GM12878 (cell line): ENCODE data around the gene DMAC1. TPM values are rescaled to one million over a fixed set of nuclear protein-coding genes. Genes with fewer than 3 reads are reported as not detected.
A peak's percentile ranks its signal among the peaks of the same experiment; 100 is the strongest.

Experiments
- BHLHE40 ChIP-seq, 2 experiments: fragments of 450-650 bp in 1 of 2; IDR thresholded peaks; 2 replicates each; pipeline ENCODE4 v1.6.1; 2011 to 2017; ENCODE audit warnings: low read depth in 2 of 2, borderline replicate concordance in 1 of 2, improper control_type of control experiment in 1 of 2, low read length in 1 of 2, mild to moderate bottlenecking in 1 of 2
- IRF5 ChIP-seq: fragments of 450-650 bp; IDR thresholded peaks from 2 replicates; pipeline ENCODE4 v1.6.1; 2017; ENCODE audit warnings: borderline replicate concordance
- JUNB ChIP-seq: IDR thresholded peaks from 2 replicates; pipeline ENCODE4 v1.6.1; 2016; ENCODE audit warnings: antibody characterized with exemption, mild to moderate bottlenecking
- PAX8 ChIP-seq: fragments of 450-650 bp; IDR thresholded peaks from 2 replicates; pipeline ENCODE4 v1.6.1; 2017; ENCODE audit warnings: mild to moderate bottlenecking, moderate library complexity
- REST ChIP-seq: IDR thresholded peaks from 2 replicates; pipeline ENCODE4 v1.6.1; 2012; ENCODE audit warnings: mild to moderate bottlenecking, low read depth, low read length
- SP1 ChIP-seq: IDR thresholded peaks from one replicate; pipeline ENCODE4 v1.6.1; 2011; ENCODE audit warnings: low read depth, low read length
- SPI1 ChIP-seq: IDR thresholded peaks from 2 replicates; pipeline ENCODE4 v1.6.1; 2011; ENCODE audit warnings: low read depth, mild to moderate bottlenecking, low read length, moderate library complexity, borderline replicate concordance; ENCODE audit not compliant: insufficient read depth
- SRF ChIP-seq, 2 experiments: IDR thresholded peaks; 2 replicates each; pipeline ENCODE4 v1.6.1; 2011; ENCODE audit warnings: low read depth in 2 of 2, low read length in 2 of 2, mild to moderate bottlenecking in 1 of 2, moderate library complexity in 1 of 2
- ZNF274 ChIP-seq: IDR thresholded peaks from one replicate; pipeline ENCODE4 v1.8.0; 2011; ENCODE audit not compliant: insufficient read length, insufficient read depth
- ZSCAN29 ChIP-seq: fragments of 450-650 bp; IDR thresholded peaks from 2 replicates; pipeline ENCODE4 v1.6.1; 2017; ENCODE audit warnings: mild to moderate bottlenecking, moderate library complexity
- polyA plus RNA-seq, 11 experiments: library from polyadenylated mRNA; depleted of rRNA in 4 of 11; unstranded in 6 of 11; stranded (reverse) in 5 of 11; fragments of >200 nt; fragmentation: Nextera tagmentation in 4 of 11; fragmentation: Illumina TruSeq in 1 of 11; extraction: Ambion mirVana in 4 of 11; extraction: Trizol in 1 of 11; gene quantifications; 1 replicate in 1 of 11; 2 replicates in 10 of 11; pipeline versions ENCODE4 v1.2.1 to v1.2.3, GENCODE V29; 2011 to 2016; ENCODE audit warnings: inconsistent platforms in 2 of 11, missing spikeins in 2 of 11, low read depth in 1 of 11
- total RNA-seq, 4 experiments: library from RNA; depleted of rRNA in 3 of 4; stranded (reverse); fragments of >200 nt in 3 of 4; fragmentation: Illumina TruSeq in 1 of 4; extraction: Trizol in 1 of 4; gene quantifications; 2 replicates each; pipeline versions ENCODE4 v1.2.1 to v1.2.3, GENCODE V29; 2013 to 2021
- TF ChIP-seq, protein P1 (sequence below): fragments of 450-650 bp; formaldehyde crosslinking; IDR thresholded peaks from 2 replicates; pipeline ENCODE4 v1.4.0; 2022; ENCODE audit warnings: mild to moderate bottlenecking, moderate library complexity

Gene DMAC1
- total and polyA plus RNA-seq, 10 of the 15 experiments (the other 5 are each of a cell fraction or from before 2014, with no cell fraction given): 16.0 to 123 (median 44.5) TPM

GRCh38 chr9:7762600-7762999, 37.0 kb downstream of the DMAC1 start (continued):
- TF ChIP-seq REST: no peak
- peak in 1 of 2 experiments; percentile 65; a peak in 2 of 4 replicates for TF ChIP-seq BHLHE40 (IDR thresholded peaks at IDR 0.05; ENCODE audit: borderline replicate concordance in 1 of 2, low read depth in 2 of 2, low read length in 1 of 2)
- TF ChIP-seq PAX8: no peak
- TF ChIP-seq SRF (IDR thresholded peaks at IDR 0.05; ENCODE audit: low read depth in 2 of 2, low read length in 2 of 2): no peak
- no peak for TF ChIP-seq SP1
- TF ChIP-seq JUNB: no peak
- TF ChIP-seq, protein P1, sequence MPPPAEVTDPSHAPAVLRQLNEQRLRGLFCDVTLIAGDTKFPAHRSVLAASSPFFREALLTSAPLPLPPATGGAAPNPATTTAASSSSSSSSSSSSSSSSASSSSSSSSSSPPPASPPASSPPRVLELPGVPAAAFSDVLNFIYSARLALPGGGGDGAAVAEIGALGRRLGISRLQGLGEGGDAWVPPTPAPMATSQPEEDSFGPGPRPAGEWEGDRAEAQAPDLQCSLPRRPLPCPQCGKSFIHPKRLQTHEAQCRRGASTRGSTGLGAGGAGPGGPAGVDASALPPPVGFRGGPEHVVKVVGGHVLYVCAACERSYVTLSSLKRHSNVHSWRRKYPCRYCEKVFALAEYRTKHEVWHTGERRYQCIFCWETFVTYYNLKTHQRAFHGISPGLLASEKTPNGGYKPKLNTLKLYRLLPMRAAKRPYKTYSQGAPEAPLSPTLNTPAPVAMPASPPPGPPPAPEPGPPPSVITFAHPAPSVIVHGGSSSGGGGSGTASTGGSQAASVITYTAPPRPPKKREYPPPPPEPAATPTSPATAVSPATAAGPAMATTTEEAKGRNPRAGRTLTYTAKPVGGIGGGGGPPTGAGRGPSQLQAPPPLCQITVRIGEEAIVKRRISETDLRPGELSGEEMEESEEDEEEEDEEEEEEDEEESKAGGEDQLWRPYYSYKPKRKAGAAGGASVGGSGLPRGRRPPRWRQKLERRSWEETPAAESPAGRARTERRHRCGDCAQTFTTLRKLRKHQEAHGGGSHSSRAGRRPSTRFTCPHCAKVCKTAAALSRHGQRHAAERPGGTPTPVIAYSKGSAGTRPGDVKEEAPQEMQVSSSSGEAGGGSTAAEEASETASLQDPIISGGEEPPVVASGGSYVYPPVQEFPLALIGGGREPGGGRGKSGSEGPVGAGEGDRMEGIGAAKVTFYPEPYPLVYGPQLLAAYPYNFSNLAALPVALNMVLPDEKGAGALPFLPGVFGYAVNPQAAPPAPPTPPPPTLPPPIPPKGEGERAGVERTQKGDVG (CRISPR knock-in tag): no peak
- TF ChIP-seq ZSCAN29: no peak
- no peak for TF ChIP-seq IRF5
- peak; percentile 60 for TF ChIP-seq SPI1
- TF ChIP-seq ZNF274: no peak
